Testis (tissue), 3 donors: ENCODE measurements around the gene GLT1D1. TPM values are rescaled to one million over a fixed set of nuclear protein-coding genes. Genes with fewer than 3 reads are reported as not detected.

Experiments
- DNase-seq: peaks from one replicate; pipeline ENCODE4 v3.0.0-alpha.2; 2019
- H3K27ac ChIP-seq, 2 donors: fragments of 200-600 bp; sonication (generic); one replicate each; pipeline ENCODE4 v1.5.1; 2019
- H3K27me3 ChIP-seq: fragments of 200-600 bp; sonication (generic); one replicate; pipeline ENCODE4 v1.5.1; 2019
- H3K36me3 ChIP-seq: fragments of 200-600 bp; sonication (generic); one replicate; pipeline ENCODE4 v1.5.1; 2017; ENCODE audit warnings: low read depth; ENCODE audit errors: missing control alignments
- H3K4me1 ChIP-seq: fragments of 200-600 bp; sonication (generic); one replicate; pipeline ENCODE4 v1.5.1; 2019
- H3K4me3 ChIP-seq, 2 donors: fragments of 200-600 bp; sonication (generic); one replicate each; pipeline ENCODE4 v1.5.1; 2017 to 2019
- H3K9me3 ChIP-seq: fragments of 200-600 bp; sonication (generic); one replicate; pipeline ENCODE4 v1.5.1; 2017
- POLR2A ChIP-seq: fragments of 450-650 bp; IDR thresholded peaks from one replicate; pipeline ENCODE4 v1.6.1; 2017; ENCODE audit warnings: antibody characterized with exemption, mild to moderate bottlenecking, moderate library complexity
- WGBS, 2 donors: methylation state at CpG; one replicate each; pipeline ENCODE4 v1.1.5; 2018; 5-methylcytosine and 5-hydroxymethylcytosine counted together
- intact Hi-C: fragments of 100-400 bp; cut with DNase I; formaldehyde crosslinking; loops from one replicate; pipeline ENCODE4 v1.15.1; 2023; ENCODE audit warnings: low total_unique reads
- polyA plus RNA-seq: library from polyadenylated mRNA; stranded (reverse); fragments of 350-450 nt; fragmentation: Illumina TruSeq; extraction: RNeasy Lipid Tissue Mini Kit (QIAGEN cat#74804); gene quantifications from one replicate; pipeline ENCODE4 v1.2.3, GENCODE V29; 2014; ENCODE audit warnings: low read depth, low replicate concordance; ENCODE audit not compliant: insufficient read depth
- total RNA-seq, 2 donors: library from RNA; depleted of rRNA; stranded (reverse); fragments of >200 nt; gene quantifications; one replicate each; pipeline ENCODE4 v1.2.3, GENCODE V29; 2016
- TF ChIP-seq, protein P1 (sequence below), 3 experiments: fragments of 450-650 bp in 2 of 3; fragments of 200-600 bp in 1 of 3; sonication (generic) in 1 of 3; IDR thresholded peaks; one replicate each; pipeline ENCODE4 v1.5.1; 2016 to 2019; ENCODE audit warnings: antibody characterized with exemption in 3 of 3, mild to moderate bottlenecking in 2 of 3, moderate library complexity in 1 of 3

GLT1D1 gene
- total and polyA plus RNA-seq, 3 donors from 2014 or later: 10.0 to 42.3 (median 18.0) TPM

- TF ChIP-seq, protein P1, sequence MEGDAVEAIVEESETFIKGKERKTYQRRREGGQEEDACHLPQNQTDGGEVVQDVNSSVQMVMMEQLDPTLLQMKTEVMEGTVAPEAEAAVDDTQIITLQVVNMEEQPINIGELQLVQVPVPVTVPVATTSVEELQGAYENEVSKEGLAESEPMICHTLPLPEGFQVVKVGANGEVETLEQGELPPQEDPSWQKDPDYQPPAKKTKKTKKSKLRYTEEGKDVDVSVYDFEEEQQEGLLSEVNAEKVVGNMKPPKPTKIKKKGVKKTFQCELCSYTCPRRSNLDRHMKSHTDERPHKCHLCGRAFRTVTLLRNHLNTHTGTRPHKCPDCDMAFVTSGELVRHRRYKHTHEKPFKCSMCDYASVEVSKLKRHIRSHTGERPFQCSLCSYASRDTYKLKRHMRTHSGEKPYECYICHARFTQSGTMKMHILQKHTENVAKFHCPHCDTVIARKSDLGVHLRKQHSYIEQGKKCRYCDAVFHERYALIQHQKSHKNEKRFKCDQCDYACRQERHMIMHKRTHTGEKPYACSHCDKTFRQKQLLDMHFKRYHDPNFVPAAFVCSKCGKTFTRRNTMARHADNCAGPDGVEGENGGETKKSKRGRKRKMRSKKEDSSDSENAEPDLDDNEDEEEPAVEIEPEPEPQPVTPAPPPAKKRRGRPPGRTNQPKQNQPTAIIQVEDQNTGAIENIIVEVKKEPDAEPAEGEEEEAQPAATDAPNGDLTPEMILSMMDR (IDR thresholded peaks at IDR 0.05): no peak
- TF ChIP-seq POLR2A: no peak
- no peaks in the 10 kb centered on the region for H3K9me3 ChIP-seq
- 86 to 91% methylated on average over 9 of the region's 9 CpGs for WGBS, 2 donors
- H3K4me1 ChIP-seq: peaks cover 4% of the 10 kb centered on the region
- no peak for DNase-seq
- no peak overlapping the region for H3K27ac ChIP-seq
- no peaks in the 10 kb centered on the region for H3K36me3 ChIP-seq
- no peaks in the 10 kb centered on the region for H3K27me3 ChIP-seq
- intact Hi-C loops: no loop called here
- H3K4me3 ChIP-seq: no peak overlapping the region
Measured at GRCh38 chr12:128856035-128856790, 2.9 kb downstream of the GLT1D1 start.

DNA sequence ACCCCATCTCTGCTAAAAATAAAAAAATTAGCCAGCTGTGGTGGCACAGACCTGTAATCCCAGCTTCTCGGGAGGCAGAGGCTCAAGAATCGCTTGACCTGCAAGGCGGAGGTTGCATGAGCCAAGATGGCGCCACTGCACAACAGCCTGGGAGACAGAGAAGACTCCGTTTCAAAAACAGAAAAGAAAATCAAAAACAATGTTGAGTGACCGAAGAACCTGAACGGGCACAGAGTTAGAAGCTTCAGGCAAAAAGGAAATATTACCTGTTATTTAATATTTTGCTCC, 3.5 kb downstream of the GLT1D1 start:
- no peaks in the 10 kb centered on the region for H3K27me3 ChIP-seq

GRCh38 chr12:128857133-128857763, 4.0 kb downstream of the GLT1D1 start:
- H3K4me1 ChIP-seq: peaks cover 4% of the 10 kb centered on the region
- H3K27me3 ChIP-seq: no peaks in the 10 kb centered on the region
- H3K4me3 ChIP-seq: no peak overlapping the region
- DNase-seq: no peak
- 80% methylated on average over 9 of the region's 9 CpGs for WGBS, 2 donors
- TF ChIP-seq POLR2A: no peak
- TF ChIP-seq, protein P1 (IDR thresholded peaks at IDR 0.05): no peak
- H3K9me3 ChIP-seq: no peaks in the 10 kb centered on the region
- no peaks in the 10 kb centered on the region for H3K36me3 ChIP-seq
- intact Hi-C loops: no loop called here
- no peak overlapping the region for H3K27ac ChIP-seq

More for the DNA sequence above, 3.5 kb downstream of the GLT1D1 start:
- intact Hi-C loops: no loop called here
- DNase-seq: no peak
- 90 to 97% methylated on average over 7 of the region's 7 CpGs for WGBS, 2 donors
- Histone ChIP-seq H3K27ac (no peak overlapping the region), H3K4me1 (peaks cover 4% of the 10 kb centered on the region), H3K4me3 (no peak overlapping the region), H3K9me3 (no peaks in the 10 kb centered on the region), H3K36me3 (no peaks in the 10 kb centered on the region)
- no peak for TF ChIP-seq POLR2A
- TF ChIP-seq, protein P1 (IDR thresholded peaks at IDR 0.05): no peak

- intact Hi-C loops: no loop called here
- no peak for TF ChIP-seq POLR2A
- TF ChIP-seq, protein P1 (IDR thresholded peaks at IDR 0.05): no peak
- Histone ChIP-seq H3K27ac (no peak overlapping the region), H3K27me3 (no peaks in the 10 kb centered on the region), H3K4me3 (no peak overlapping the region), H3K4me1 (no peaks in the 10 kb centered on the region), H3K36me3 (no peaks in the 10 kb centered on the region), H3K9me3 (no peaks in the 10 kb centered on the region)
- WGBS, 2 donors: 87 to 97% methylated on average over 8 to 9 of the region's 9 CpGs
- no peak for DNase-seq
Measured at GRCh38 chr12:128859311-128859710, 6.0 kb downstream of the GLT1D1 start.
